Cardiac fibroblast (primary cell): ENCODE data around the gene TTC28.
"Not testable (repeated sequence)": the region's sequence is repeated elsewhere in the genome, so short reads cannot be mapped to it uniquely, and the experiment has no call there.

Experiments
- DNase-seq, 2 donors: peaks; one replicate each; pipeline versions ENCODE4 v3.0.0 to v3.0.0-alpha.2; 2010; ENCODE audit warnings: low read depth in 2 of 2
- H3K4me3 ChIP-seq, 2 donors: replicated peaks in 1 of 2; 1 replicate in 1 of 2; 2 replicates in 1 of 2; pipeline ENCODE4 v1.5.1; 2011; ENCODE audit warnings: low read depth in 2 of 2, low read length in 2 of 2, mild to moderate bottlenecking in 2 of 2, moderate library complexity in 1 of 2
- CTCF ChIP-seq: IDR thresholded peaks from one replicate; pipeline ENCODE4 v1.5.1; 2011; ENCODE audit warnings: low read depth, mild to moderate bottlenecking, low read length, inconsistent platforms

Gene TTC28

GRCh38 chr22:28466399-28466798, 213.2 kb downstream of the TTC28 start:
- TF ChIP-seq CTCF: no peak
- H3K4me3 ChIP-seq: no peak overlapping the region
- no peak for DNase-seq

DNA sequence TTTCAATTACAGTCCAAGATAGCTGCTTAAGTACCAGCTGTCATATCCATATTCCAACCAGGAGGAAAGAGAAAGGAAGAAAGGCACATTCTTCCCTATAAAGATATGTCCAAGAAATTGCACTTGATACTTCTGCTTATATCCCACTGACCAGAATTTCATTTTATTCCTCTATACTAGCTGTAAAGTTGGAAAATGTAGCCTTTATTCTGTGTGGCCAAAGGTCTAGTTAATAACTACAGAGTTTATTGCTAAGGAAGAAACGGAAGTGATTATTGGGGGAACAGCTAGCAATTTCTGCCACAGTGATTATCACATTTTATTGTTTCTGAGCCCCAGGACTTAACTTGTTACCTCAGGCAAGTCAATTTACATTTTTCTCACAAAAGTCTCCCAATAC, 213.8 kb downstream of the TTC28 start:
- no peak for DNase-seq
- no peak overlapping the region for H3K4me3 ChIP-seq
- no peak for TF ChIP-seq CTCF

GRCh38 chr22:28464127-28464526, 215.5 kb downstream of the TTC28 start:
- peak in 1 of 2 donors; percentile 42 for DNase-seq
- no peak for TF ChIP-seq CTCF
- no peak overlapping the region for H3K4me3 ChIP-seq

DNA sequence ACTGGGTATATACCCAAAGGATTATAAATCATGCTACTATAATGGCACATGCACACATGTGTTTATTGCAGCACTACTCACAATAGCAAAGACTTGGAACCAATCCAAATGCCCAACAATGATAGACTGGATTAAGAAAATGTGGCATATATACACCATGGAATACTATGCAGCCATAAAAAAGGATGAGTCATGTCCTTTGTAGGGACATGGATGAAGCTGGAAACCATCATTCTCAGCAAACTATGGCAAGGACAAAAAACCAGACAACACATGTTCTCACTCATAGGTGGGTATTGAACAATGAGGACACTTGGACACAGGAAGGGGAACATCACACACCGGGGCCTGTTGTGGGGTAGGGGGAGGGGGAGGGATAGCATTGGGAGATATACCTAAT, 216.2 kb downstream of the TTC28 start:
- not testable (repeated sequence) for DNase-seq, H3K4me3 ChIP-seq

DNA sequence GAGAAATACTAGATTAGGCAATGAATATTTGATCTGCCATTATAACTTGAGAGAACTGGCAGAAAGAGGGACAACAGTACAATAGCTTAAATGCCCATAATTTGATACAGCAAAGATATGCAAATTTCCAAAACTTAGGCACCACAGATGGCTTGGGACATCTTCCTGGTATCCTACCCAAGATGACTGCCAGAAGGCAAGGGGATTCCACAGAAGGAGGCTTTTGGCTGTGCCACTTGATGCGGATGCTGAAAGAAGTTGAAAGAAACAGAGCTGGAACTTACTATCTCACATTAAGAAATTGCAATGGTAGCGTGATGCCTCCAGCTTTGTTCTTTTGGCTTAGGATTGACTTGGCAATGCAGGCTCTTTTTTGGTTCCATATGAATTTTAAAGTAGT, 216.7 kb downstream of the TTC28 start:
- H3K4me3 ChIP-seq: no peak overlapping the region
- no peak for DNase-seq
- no peak for TF ChIP-seq CTCF

DNA sequence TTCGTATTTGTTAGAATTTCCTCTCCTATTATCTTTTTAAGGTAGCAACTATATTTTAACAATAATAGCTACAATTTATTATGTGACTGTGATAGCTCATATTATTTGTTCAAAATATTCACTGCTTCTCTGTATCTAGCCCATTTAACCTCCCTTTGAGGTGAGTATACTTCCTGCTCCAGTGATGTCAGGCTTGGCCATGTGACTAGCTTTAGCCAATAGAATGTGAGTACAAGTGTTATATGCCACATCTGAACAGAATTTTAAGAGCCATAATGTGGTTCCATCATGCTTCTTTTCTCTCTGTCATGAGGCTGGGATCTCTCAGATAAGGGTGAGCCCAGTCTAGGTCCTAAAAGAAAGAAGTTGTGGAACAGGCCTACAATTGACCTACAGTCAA, 217.6 kb downstream of the TTC28 start:
- no peak overlapping the region for H3K4me3 ChIP-seq
- TF ChIP-seq CTCF: no peak
- DNase-seq: no peak

GRCh38 chr22:28454431-28455064, 225.1 kb downstream of the TTC28 start:
- H3K4me3 ChIP-seq: no peak overlapping the region
- TF ChIP-seq CTCF: no peak

More at GRCh38 chr22:28454431-28455064, 225.1 kb downstream of the TTC28 start:
- no peak for DNase-seq
